Heart left ventricle (tissue), 16 donors: ENCODE results near the gene VEGFB. TPM values are rescaled to one million over a fixed set of nuclear protein-coding genes. Genes with fewer than 3 reads are reported as not detected.

Experiments used
- ATAC-seq, 4 donors: fragments of 200-7000 bp; cut with Tn5 transposase; one replicate each; pipeline ENCODE4 v1.9.1; 2020 to 2022; ENCODE audit warnings: moderate library complexity in 4 of 4, mild to moderate bottlenecking in 3 of 4, moderate number of reproducible peaks in 1 of 4
- DNase-seq, 5 donors: peaks; one replicate each; pipeline ENCODE4 v3.0.0-alpha.2; 2020
- H3K27ac ChIP-seq, 12 donors: fragments of 200-600 bp; sonication (generic) in 4 of 12; one replicate each; pipeline versions ENCODE4 v1.5.0 to v1.8.0; 2016 to 2022; ENCODE audit warnings: mild to moderate bottlenecking in 2 of 12
- H3K27me3 ChIP-seq, 9 donors: fragments of 200-600 bp; sonication (generic) in 2 of 9; one replicate each; pipeline versions ENCODE4 v1.5.1 to v1.8.0; 2016 to 2022; ENCODE audit warnings: mild to moderate bottlenecking in 3 of 9
- H3K36me3 ChIP-seq, 9 donors: fragments of 200-600 bp; sonication (generic) in 2 of 9; one replicate each; pipeline versions ENCODE4 v1.5.0 to v1.8.0; 2018 to 2022; ENCODE audit warnings: mild to moderate bottlenecking in 2 of 9
- H3K4me1 ChIP-seq, 12 donors: fragments of 200-600 bp; sonication (generic) in 4 of 12; one replicate each; pipeline versions ENCODE4 v1.5.0 to v1.8.0; 2016 to 2022; ENCODE audit warnings: mild to moderate bottlenecking in 3 of 12
- H3K4me3 ChIP-seq, 12 donors: fragments of 200-600 bp; sonication (generic) in 4 of 12; one replicate each; pipeline versions ENCODE4 v1.5.0 to v1.8.0; 2017 to 2022; ENCODE audit warnings: mild to moderate bottlenecking in 9 of 12, moderate library complexity in 4 of 12
- H3K9me3 ChIP-seq, 12 donors: fragments of 200-600 bp; sonication (generic) in 4 of 12; one replicate each; pipeline versions ENCODE4 v1.5.0 to v1.8.0; 2016 to 2022; ENCODE audit warnings: mild to moderate bottlenecking in 1 of 12
- POLR2A ChIP-seq, 2 donors: fragments of 450-650 bp; IDR thresholded peaks; one replicate each; pipeline ENCODE4 v1.6.1; 2017; ENCODE audit warnings: antibody characterized with exemption in 2 of 2, mild to moderate bottlenecking in 2 of 2, moderate library complexity in 2 of 2
- WGBS, 4 donors: extraction: QIAGEN DNeasy Blood & Tissue Kit in 2 of 4; methylation state at CpG; one replicate each; pipeline versions ENCODE4 v1.1.5 to v1.1.7; 2013 to 2018; 5-methylcytosine and 5-hydroxymethylcytosine counted together
- intact Hi-C, 10 donors: fragments of 100-400 bp; cut with DNase I; formaldehyde crosslinking; loops; one replicate each; pipeline versions ENCODE4 v1.11.1 to v1.14.2; 2022
- polyA plus RNA-seq, 2 donors: library from polyadenylated mRNA; stranded (reverse); fragments of 200-250 nt; gene quantifications; one replicate each; pipeline ENCODE4 v1.2.3, GENCODE V29; 2013
- total RNA-seq, 9 donors: library from RNA; depleted of rRNA in 2 of 9; stranded (reverse); fragments of >200 nt in 2 of 9; fragmentation: NEBNext Ultra II Directional in 3 of 9; extraction: Animal tissue kit (Norgen Biotek cat#: 25700) in 3 of 9; gene quantifications; one replicate each; pipeline versions ENCODE4 v1.1.0 to v1.2.4, GENCODE V29; 2016 to 2023
- TF ChIP-seq, protein P1 (sequence below), 12 donors: fragments of 200-600 bp; sonication (generic) in 4 of 12; IDR thresholded peaks; one replicate each; pipeline versions ENCODE4 v1.5.0 to v1.8.0; 2018 to 2022; ENCODE audit warnings: antibody characterized with exemption in 12 of 12, mild to moderate bottlenecking in 5 of 12
- donor health status: ischemic (EF 13 %, LVEDD 7.1; RV severe dilation, severe dysfunction).
- donor health status: healthy with polysubstance abuse.
- donor health status: DM: no; HTN: yes; CAD: no.
- donor health status: DM: no; HTN: no; CAD: no.
- donor health status: ischemic (EF 25% LVEDD 6.9; RV normal size, moderate dysfunction).
- donor health status: ischemic (EF 25% LVEDD 5.7; RV mildly dilated, moderate dysfunction).
- donor health status: healthy.
- donor health status: DM: yes; HTN: yes; CAD: no.
- donor health status: ischemic (EF 35%, LVEDD 5.7; RV mildly dilated, moderate dysfunction).
- donor health status: nonischemic (EF 11% LVEDD 7.7; RV severe dilation, severe dysfunction).
- donor health status: DM: yes; HTN: yes; CAD: no.
- donor health status: PGD.
- donor health status: ischemic (EF 29% LVEDD 5.4; RV normal size, mild dysfunction).
- donor health status: nonischemic (EF 23%, LVEDD 6.1; RV moderate dilation, normal function).

The VEGFB gene
- total and polyA plus RNA-seq, 11 donors: 127 to 332 (median 241) TPM

DNA sequence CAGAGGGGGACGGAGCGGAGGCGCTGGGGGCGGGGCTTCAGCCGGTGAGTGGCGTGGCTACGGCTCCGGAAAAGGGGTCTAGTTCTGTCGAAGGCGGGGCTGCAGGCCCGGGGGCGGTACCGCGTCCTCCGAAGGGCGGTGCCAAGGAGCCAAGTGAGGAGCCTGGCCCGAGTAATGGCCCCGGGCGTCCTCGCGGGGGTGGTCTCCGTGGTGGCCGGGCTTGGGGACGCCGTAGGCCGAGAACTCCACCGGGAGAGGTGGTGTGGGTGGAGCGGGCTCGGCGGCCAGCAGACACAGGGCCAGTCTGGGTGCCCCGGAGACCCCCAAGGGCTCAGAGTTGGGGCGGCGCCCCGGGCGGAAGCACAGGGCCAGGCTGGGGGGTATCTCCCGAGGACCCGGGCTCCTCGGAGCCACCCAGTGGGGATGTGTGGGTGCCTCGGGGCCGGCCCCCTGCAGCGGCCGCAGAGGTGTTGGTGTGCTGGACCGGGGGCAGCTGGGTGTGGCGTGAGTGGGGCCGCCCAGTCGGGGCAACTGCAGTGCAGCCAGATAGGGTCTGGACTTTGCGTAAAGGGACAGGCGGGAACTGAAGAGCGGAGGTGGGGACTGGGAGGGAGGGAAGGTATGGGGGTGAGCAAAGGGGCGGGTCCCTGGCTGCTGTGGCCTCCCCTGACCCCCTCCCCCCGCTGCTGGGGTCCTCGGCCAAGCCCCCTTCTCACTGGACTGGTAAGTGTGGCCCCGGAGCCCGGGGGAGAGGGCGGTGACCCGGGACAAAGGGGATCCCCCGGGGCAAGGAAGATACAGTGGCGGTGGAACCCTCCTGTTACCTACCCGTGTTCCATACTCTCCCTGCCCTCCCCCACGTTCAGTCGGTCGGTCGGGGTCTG lies 7.3 kb downstream of the VEGFB start:
- Histone ChIP-seq H3K4me3 (peak overlapping the region; percentile 65 to 99 (median 80)), H3K36me3 (peaks cover 0 to 36% (median 26%) of the 10 kb centered on the region in 9 donors), H3K9me3 (no peaks in the 10 kb centered on the region), H3K27me3 (no peaks in the 10 kb centered on the region), H3K27ac (peak overlapping the region; percentile 72 to 100 (median 99)), H3K4me1 (peaks cover 0 to 62% (median 33%) of the 10 kb centered on the region in 12 donors)
- peak in 3 of 4 donors; percentile 1 to 26 (median 17) for ATAC-seq
- intact Hi-C loops: loop anchor here in 3 of 10 donors (1.0 to 2.0 kb wide), 3 partner anchors 29 to 63 kb away; partner anchors contain the start of genes BAD (in 1 of the 3) and ESRRA (in 1 of the 3)
- TF ChIP-seq, protein P1, sequence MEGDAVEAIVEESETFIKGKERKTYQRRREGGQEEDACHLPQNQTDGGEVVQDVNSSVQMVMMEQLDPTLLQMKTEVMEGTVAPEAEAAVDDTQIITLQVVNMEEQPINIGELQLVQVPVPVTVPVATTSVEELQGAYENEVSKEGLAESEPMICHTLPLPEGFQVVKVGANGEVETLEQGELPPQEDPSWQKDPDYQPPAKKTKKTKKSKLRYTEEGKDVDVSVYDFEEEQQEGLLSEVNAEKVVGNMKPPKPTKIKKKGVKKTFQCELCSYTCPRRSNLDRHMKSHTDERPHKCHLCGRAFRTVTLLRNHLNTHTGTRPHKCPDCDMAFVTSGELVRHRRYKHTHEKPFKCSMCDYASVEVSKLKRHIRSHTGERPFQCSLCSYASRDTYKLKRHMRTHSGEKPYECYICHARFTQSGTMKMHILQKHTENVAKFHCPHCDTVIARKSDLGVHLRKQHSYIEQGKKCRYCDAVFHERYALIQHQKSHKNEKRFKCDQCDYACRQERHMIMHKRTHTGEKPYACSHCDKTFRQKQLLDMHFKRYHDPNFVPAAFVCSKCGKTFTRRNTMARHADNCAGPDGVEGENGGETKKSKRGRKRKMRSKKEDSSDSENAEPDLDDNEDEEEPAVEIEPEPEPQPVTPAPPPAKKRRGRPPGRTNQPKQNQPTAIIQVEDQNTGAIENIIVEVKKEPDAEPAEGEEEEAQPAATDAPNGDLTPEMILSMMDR (IDR thresholded peaks at IDR 0.05): peak in 1 of 12 donors; percentile 26
- peak in 1 of 2 donors; percentile 86 for TF ChIP-seq POLR2A (IDR thresholded peaks at IDR 0.05)
- peak in 4 of 5 donors; percentile 58 to 100 (median 68) for DNase-seq
- WGBS, 4 donors: 1% methylated on average over 20 to 63 of the region's 63 CpGs

DNA sequence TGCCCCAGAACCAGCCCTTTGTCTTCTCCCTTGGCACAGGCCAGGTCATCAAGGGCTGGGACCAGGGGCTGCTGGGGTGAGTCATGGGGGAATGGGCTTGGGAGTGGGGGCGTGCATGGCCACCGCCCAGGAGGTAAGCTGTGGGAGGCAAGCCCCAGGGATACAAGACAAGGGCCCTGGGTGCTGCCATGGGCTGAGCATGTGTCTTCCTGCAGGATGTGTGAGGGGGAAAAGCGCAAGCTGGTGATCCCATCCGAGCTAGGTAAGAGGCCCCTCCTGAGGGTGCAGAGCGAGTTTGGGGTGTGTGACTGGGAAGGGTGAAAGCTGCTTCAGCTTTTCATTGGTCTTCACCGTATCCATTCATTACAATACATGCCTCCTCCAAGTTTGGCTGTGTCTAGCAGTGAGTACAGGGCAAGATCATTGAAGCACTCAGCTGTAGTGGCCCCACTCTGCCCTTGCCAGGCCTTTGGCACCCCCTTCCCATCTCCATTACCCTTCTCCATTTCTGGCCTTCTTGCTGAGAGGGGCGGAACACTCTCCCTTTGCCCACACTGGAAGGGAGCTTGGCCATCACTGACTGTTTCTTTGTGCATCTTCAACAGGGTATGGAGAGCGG lies 9.0 kb downstream of the VEGFB start:
- DNase-seq: no peak
- H3K4me3 ChIP-seq: no peak overlapping the region
- ATAC-seq: no peak
- peak overlapping the region in 3 of 12 donors; percentile 99 to 100 (median 100) for H3K27ac ChIP-seq
- TF ChIP-seq POLR2A (IDR thresholded peaks at IDR 0.05): no peak
- TF ChIP-seq, protein P1 (IDR thresholded peaks at IDR 0.05): no peak
- intact Hi-C loops: no loop called here
- WGBS, 4 donors: 85 to 91% (median 89%) methylated on average over 8 of the region's 8 CpGs
- H3K36me3 ChIP-seq: peaks cover 0 to 23% (median 16%) of the 10 kb centered on the region in 9 donors
- no peaks in the 10 kb centered on the region for H3K9me3 ChIP-seq
- H3K27me3 ChIP-seq: no peaks in the 10 kb centered on the region
- peaks cover 0 to 64% (median 39%) of the 10 kb centered on the region in 12 donors for H3K4me1 ChIP-seq

- Histone ChIP-seq H3K36me3 (peaks cover 0 to 16% (median 9%) of the 10 kb centered on the region in 9 donors), H3K9me3 (no peaks in the 10 kb centered on the region), H3K27me3 (no peaks in the 10 kb centered on the region), H3K27ac (peak overlapping the region in 1 of 12 donors; percentile 14), H3K4me1 (peaks cover 0 to 64% (median 39%) of the 10 kb centered on the region in 12 donors), H3K4me3 (no peak overlapping the region)
- ATAC-seq (no peak), DNase-seq (no peak)
- no peak for TF ChIP-seq POLR2A (IDR thresholded peaks at IDR 0.05)
- TF ChIP-seq, protein P1 (IDR thresholded peaks at IDR 0.05): no peak
- intact Hi-C loops: no loop called here
- WGBS, 4 donors: 55 to 70% (median 69%) methylated on average over 4 to 5 of the region's 5 CpGs
Measured at GRCh38 chr11:64244107-64244506, 9.7 kb downstream of the VEGFB start.

DNA sequence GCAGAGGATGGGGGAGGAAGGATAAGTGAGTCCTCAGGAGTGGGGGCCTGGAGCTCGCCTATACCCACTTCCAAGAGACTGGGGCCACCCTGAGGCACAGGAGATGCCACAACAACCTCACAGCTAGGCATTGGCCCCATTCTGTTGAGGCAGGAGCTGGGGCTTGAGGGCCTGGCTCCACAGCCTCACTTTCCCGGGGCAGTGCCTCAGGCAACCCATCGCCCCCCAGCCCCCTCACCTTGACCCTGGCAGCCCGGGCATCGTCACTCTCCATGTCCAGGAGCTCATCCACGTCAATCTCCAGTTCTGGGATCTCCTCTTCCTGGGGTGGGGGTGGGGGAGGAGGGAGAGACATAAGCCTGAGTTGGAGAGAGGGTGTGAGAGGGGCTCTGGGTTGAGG lies 10.6 kb downstream of the VEGFB start:
- intact Hi-C loops: no loop called here
- ATAC-seq (no peak), DNase-seq (no peak)
- H3K27me3 ChIP-seq: no peaks in the 10 kb centered on the region
- peak overlapping the region in 11 of 12 donors; percentile 50 to 95 (median 86) for H3K27ac ChIP-seq
- peaks cover 0 to 15% (median 8%) of the 10 kb centered on the region in 9 donors for H3K36me3 ChIP-seq
- H3K4me1 ChIP-seq: peaks cover 0 to 60% (median 36%) of the 10 kb centered on the region in 12 donors
- 43 to 52% (median 46%) methylated on average over 6 of the region's 6 CpGs; no CpG with 5 or more reads in 1 of the 4 donors for WGBS, 4 donors
- peak overlapping the region in 7 of 12 donors; percentile 62 to 90 (median 80) for H3K4me3 ChIP-seq
- H3K9me3 ChIP-seq: no peaks in the 10 kb centered on the region
- TF ChIP-seq, protein P1 (IDR thresholded peaks at IDR 0.05): no peak
- no peak for TF ChIP-seq POLR2A (IDR thresholded peaks at IDR 0.05)
